Measurements from ENCODE around the gene FBXO36.

GRCh38 chr2:230052299-230052698 lies 130.0 kb downstream of the FBXO36 start:
- TF ChIP-seq CTCF (IDR thresholded peaks at IDR 0.05 in 4 of 5, conservative IDR thresholded peaks at IDR 0.05 in 1 of 5) (no peak), POLR2A (IDR thresholded peaks at IDR 0.05) (no peak)

Measured in gastrocnemius medialis (tissue), 4 donors.